Stimulated activated CD8-positive, alpha-beta memory T cell treated with anti-CD3 and anti-CD28 coated beads, Interleukin-12 subunit alpha, Interleukin-12 subunit beta, amount 100 ng/mL, for 24 hours (primary cell): ENCODE results near the gene CHST3.
"Not testable (repeated sequence)": the region's sequence is repeated elsewhere in the genome, so short reads cannot be mapped to it uniquely, and the experiment has no call there.

ENCODE experiments used
- DNase-seq: peaks from one replicate; pipeline ENCODE4 v3.0.0-alpha.2; 2020; ENCODE audit errors: extremely low read depth

Gene CHST3

GRCh38 chr10:71973777-71974488 lies 9.7 kb downstream of the CHST3 start:
- no peak for DNase-seq

GRCh38 chr10:71974489-71975021 lies 10.4 kb downstream of the CHST3 start:
- no peak for DNase-seq

- DNase-seq: no peak
These were observed 11.1 kb downstream of the CHST3 start for GRCh38 chr10:71975087-71975870.

GRCh38 chr10:71975871-71976725 lies 11.9 kb downstream of the CHST3 start:
- no peak for DNase-seq

GRCh38 chr10:71977614-71977903 lies 13.4 kb downstream of the CHST3 start:
- not testable (repeated sequence) for DNase-seq

GRCh38 chr10:71978476-71978875 lies 14.3 kb downstream of the CHST3 start:
- DNase-seq: no peak

- DNase-seq: no peak
These were observed 14.9 kb downstream of the CHST3 start for GRCh38 chr10:71978988-71979691.

GRCh38 chr10:71979692-71980062 lies 15.5 kb downstream of the CHST3 start:
- no peak for DNase-seq

- DNase-seq: no peak
These were observed 16.2 kb downstream of the CHST3 start for GRCh38 chr10:71980181-71981014.

GRCh38 chr10:71981015-71981875 lies 17.1 kb downstream of the CHST3 start:
- DNase-seq: no peak

GRCh38 chr10:71981876-71982230 lies 17.7 kb downstream of the CHST3 start:
- DNase-seq: no peak

- no peak for DNase-seq
These were observed 18.3 kb downstream of the CHST3 start for GRCh38 chr10:71982269-71983178.

GRCh38 chr10:71984126-71984808 lies 20.1 kb downstream of the CHST3 start:
- no peak for DNase-seq

GRCh38 chr10:71984809-71985388 lies 20.7 kb downstream of the CHST3 start:
- DNase-seq: no peak

- DNase-seq: no peak
These were observed 21.5 kb downstream of the CHST3 start for GRCh38 chr10:71985542-71986250.

- not testable (repeated sequence) for DNase-seq
These were observed 24.7 kb downstream of the CHST3 start for GRCh38 chr10:71988895-71989294.
